NT2/D1 (cell line): ENCODE data around the gene SLC44A4.

Experiments used
- YY1 ChIP-seq: IDR thresholded peaks from 2 replicates; pipeline ENCODE4 v1.6.1; 2011; ENCODE audit not compliant: insufficient read length, insufficient read depth
- ZNF274 ChIP-seq: IDR thresholded peaks from 2 replicates; pipeline ENCODE4 v1.6.1; 2011; ENCODE audit warnings: mild to moderate bottlenecking, low read depth, low read length

DNA sequence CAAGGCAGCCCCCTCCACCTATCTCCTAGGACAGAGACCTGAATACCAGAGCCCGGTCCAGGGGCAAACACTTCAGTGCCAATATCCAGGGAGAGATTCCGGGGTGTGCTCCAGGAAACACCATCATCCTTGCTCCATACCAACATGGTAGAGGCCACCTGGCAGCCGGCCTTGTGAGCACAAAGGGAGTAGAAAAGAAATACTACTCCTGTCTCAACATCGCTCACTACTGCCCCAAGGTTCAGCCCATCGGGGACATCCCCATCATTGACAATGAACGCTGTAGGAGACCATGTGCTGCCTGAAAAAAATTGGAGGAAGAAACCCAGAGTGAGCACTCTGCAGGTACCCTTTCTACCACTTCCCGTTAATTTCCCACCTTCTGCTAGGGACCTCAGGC is 17.6 kb downstream of the SLC44A4 start:
- TF ChIP-seq YY1 (no peak), ZNF274 (no peak)
